ENCODE measurements around the gene IDUA. TPM values are rescaled to one million over a fixed set of nuclear protein-coding genes. Genes with fewer than 3 reads are reported as not detected.

IDUA gene
- total and polyA plus RNA-seq, 2 of the 4 experiments (the other 2 are of a cell fraction), result 0.72 to 12.5 TPM

- Histone ChIP-seq H2BK20ac (ENCODE audit: low read depth, low read length) (no peak overlapping the region), H2BK5ac (ENCODE audit: low read depth, low read length, poor library complexity, severe bottlenecking) (no peak overlapping the region), H3K9me3 (ENCODE audit: control insufficient read depth, insufficient read depth, low read length) (no peaks in the 10 kb centered on the region), H3K79me1 (ENCODE audit: low read depth in 1 of 2, low read length in 2 of 2) (peaks cover 5 to 38% of the 10 kb centered on the region in 2 experiments; a peak in 1 of 4 replicates), H2BK15ac (ENCODE audit: low read depth, low read length) (no peak overlapping the region), H4K5ac (ENCODE audit: low read depth, low read length) (no peak overlapping the region), H3K9ac (ENCODE audit: low read depth, low read length) (no peak overlapping the region), H4K91ac (ENCODE audit: insufficient read depth, low read depth, low read length) (no peak overlapping the region), H2AK5ac (ENCODE audit: low read depth, low read length) (no peak overlapping the region), H4K20me1 (ENCODE audit: insufficient read depth, low read length) (no peaks in the 10 kb centered on the region; the same call in 1 of the 2 replicates), H3K36me3 (ENCODE audit: control insufficient read depth, insufficient read depth, low read length) (peaks cover 9% of the 10 kb centered on the region; the same call in 1 of the 2 replicates), H3K27ac (ENCODE audit: insufficient read depth, low read length) (no peak overlapping the region), H3K4me2 (ENCODE audit: low read depth, low read length) (no peak overlapping the region), H3K4ac (ENCODE audit: low read depth, low read length) (no peak overlapping the region), H4K8ac (ENCODE audit: low read depth in 2 of 2, low read length in 2 of 2) (no peak overlapping the region), H3K23ac (ENCODE audit: low read depth, low read length) (no peak overlapping the region), H2BK120ac (ENCODE audit: low read depth, low read length) (no peak overlapping the region), H2AK9ac (replicated peaks; ENCODE audit: low read depth, low read length, poor library complexity) (no peak overlapping the region), H3K18ac (ENCODE audit: low read depth, low read length) (no peak overlapping the region), H3K14ac (replicated peaks; ENCODE audit: low read depth, low read length) (no peak overlapping the region), H3K56ac (ENCODE audit: extremely low read depth, insufficient read depth, low read length) (no peak overlapping the region), H3K4me3 (ENCODE audit: insufficient read depth, low read depth, low read length) (no peak overlapping the region), H2AFZ (replicated peaks; ENCODE audit: low read length, poor library complexity) (no peak overlapping the region), H3K4me1 (ENCODE audit: control insufficient read depth, insufficient read depth, low read length) (peaks cover 10% of the 10 kb centered on the region; the same call in 1 of the 2 replicates), H3K9me1 (ENCODE audit: insufficient read depth, low read length) (no peaks in the 10 kb centered on the region; the same call in 1 of the 2 replicates), H3K27me3 (ENCODE audit: control insufficient read depth, insufficient read depth, low read length) (no peaks in the 10 kb centered on the region)
- WGBS, 2 experiments (ENCODE audit: extremely low coverage in 2 of 2, insufficient read length in 1 of 2), result 88% methylated on average over 47 of the region's 69 CpGs; no CpG with 5 or more reads in 1 of the 2 experiments
- dilution Hi-C loops (cut with HindIII; ENCODE audit: low sequenced_read_pairs, unreplicated experiment), result no loop called here
- ChIA-PET POLR2A (ENCODE audit: unreplicated experiment) (no interaction called here), CTCF (no interaction called here)
- no peak for DNase-seq
- in situ Hi-C loops (cut with MboI; ENCODE audit: low sequenced_read_pairs), result no loop called here
- no TSS peak for BruUV-seq (replicated peaks)
- TF ChIP-seq BHLHE40 (IDR thresholded peaks at IDR 0.05; ENCODE audit: low read depth, low read length) (no peak), RCOR1 (IDR thresholded peaks at IDR 0.05; ENCODE audit: insufficient replicate concordance, low read length) (no peak), NFE2L2 (IDR thresholded peaks at IDR 0.05; ENCODE audit: low read depth, low read length) (no peak), MAFK (IDR thresholded peaks at IDR 0.05; ENCODE audit: low read depth, low read length) (no peak), CEBPB (IDR thresholded peaks at IDR 0.05; ENCODE audit: low read depth, low read length) (no peak), SMC3 (IDR thresholded peaks at IDR 0.05; ENCODE audit: low read depth, low read length) (no peak), FOS (IDR thresholded peaks at IDR 0.05; ENCODE audit: low read depth, low read length) (no peak)
- no peak for ATAC-seq (ENCODE audit: low read depth)
- intact Hi-C loops (cut with micrococcal nuclease), result no loop called here
Measured at GRCh38 chr4:988726-989721, 2.2 kb downstream of the IDUA start.
